ENCODE results near the gene DNER.

The DNER gene

DNA sequence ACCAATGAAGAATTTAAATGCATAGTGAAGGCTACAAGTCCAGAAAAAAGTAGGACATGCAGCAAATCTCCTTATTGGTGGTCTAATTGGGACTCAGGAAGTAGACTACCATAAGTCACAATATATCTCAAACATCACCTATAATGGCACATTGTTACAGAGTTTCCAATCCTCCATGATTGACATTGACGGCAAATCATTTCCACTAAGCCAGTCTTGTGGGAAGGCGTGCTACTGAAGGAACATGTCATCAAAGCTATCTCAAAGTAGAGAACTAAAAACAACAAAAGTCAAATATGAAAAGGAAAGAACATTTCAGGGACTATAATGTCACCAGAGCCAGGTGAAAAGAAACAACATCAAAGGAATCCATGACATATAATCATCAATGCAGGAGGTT, 276.9 kb downstream of the DNER start:
- DNase-seq (ENCODE audit: low spot score), result no peak

DNA sequence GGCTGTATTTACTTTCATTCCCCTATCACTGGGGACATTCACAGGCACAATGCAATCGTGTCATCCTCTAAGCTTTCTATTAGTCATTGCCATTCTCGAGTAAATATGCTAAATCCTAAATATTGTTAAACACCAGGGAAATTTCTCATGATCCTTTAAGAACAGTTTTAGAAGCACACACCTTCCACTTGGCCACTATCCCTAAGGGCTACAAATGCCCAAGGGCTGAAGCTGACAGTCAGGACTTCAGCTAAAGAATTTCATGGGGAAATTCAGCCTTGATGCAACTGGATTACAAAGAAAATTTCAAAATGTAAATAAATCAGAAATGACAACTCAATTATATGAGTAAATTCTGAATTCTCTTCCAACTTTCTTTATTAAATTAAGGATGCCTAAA, 280.2 kb downstream of the DNER start:
- no peak for DNase-seq (ENCODE audit: low spot score)

GRCh38 chr2:229433351-229433750, 281.0 kb downstream of the DNER start:
- no peak for DNase-seq (ENCODE audit: low spot score)

DNA sequence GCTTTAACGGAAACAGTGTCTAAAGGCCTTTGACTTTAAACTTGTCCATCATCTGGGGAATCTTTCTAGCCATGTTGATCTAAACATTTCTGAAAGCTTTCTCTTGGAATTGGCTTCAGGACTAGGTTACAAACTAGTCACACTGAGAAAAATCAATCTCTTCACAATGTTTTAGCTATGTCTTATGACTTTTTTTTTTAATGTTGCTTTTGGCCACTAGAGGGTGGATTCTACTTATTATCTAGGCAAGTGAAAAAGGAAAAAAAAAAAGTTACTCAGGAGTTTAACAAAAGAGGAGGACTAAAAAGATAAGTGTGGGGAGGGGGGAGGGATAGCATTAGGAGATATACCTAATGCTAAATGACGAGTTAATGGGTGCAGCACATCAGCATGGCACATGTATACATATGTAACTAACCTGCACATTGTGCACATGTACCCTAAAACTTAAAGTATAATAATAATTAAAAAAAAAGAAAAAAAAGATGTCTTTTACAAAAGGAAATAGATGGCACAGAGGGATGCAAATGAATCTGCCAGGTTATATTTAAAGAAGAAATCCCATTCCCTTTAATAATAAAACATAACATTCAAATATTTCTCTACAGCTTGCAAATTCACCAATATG, 282.9 kb downstream of the DNER start:
- DNase-seq (ENCODE audit: low spot score), result no peak

DNA sequence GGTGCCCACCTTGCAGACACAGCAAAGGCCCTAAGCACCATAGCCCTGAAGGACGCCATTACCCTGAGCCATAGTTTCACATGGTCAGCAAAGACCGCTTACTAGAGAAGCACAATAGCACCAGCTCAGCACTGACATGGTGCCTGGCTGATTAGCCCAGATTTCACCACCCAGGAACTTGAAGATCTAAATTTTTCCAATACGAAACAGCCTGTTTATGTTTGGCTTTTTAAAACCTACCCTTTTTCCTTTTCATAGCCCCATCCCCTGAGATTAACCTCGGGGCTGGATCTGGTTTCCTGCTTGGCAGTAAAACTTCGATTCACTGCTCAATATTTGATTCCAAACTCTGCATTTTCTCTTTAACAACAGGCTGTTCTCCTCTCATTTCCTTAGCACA, 284.8 kb downstream of the DNER start:
- DNase-seq (ENCODE audit: low spot score), result no peak

GRCh38 chr2:229426464-229426863, 287.9 kb downstream of the DNER start:
- DNase-seq (ENCODE audit: low spot score), result no peak

- no peak for DNase-seq (ENCODE audit: low spot score)
Measured at GRCh38 chr2:229425598-229425997, 288.8 kb downstream of the DNER start.

GRCh38 chr2:229422063-229422462, 292.3 kb downstream of the DNER start:
- no peak for DNase-seq (ENCODE audit: low spot score)

DNA sequence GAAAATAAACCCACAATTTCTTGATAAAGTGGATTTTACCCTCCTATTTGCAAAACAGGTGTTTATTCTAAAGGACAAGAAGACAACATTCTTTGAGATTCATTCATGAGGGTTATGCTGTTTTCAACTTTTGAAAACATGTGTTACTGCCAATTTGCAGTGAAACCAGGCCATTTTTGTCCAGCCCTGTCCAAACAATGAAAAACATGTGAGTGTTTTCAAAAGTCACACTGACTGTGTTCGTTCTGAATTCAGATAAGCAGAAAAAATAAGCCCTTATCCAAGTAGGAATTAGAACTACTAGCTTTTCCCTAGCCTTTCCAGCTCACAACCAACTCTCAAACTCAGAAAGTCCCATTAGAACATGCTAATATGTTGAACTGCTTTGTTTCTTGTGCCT, 295.2 kb downstream of the DNER start:
- DNase-seq (ENCODE audit: low spot score), result no peak

- no peak for DNase-seq (ENCODE audit: low spot score)
Measured at GRCh38 chr2:229417916-229418315, 296.4 kb downstream of the DNER start.

DNA sequence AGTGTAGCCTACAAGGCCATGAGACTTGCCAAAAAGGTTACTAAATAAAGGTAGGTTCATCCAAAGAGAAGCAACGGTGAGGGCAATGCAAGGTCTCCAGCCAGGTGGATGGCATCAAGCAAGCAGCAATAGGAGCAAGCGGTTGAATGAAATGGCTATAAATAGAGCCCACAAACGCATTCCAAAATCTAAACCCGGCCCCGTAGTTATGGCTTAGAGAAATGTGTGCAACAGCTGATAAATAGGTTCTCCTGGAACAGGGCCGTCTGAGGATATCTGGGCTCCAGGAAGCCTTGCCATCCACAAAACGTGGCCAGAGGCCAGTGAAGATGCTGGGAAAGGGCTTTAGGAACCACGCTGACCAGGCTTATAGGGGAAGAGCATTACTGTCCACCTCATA, 297.2 kb downstream of the DNER start:
- DNase-seq (ENCODE audit: low spot score), result no peak

DNA sequence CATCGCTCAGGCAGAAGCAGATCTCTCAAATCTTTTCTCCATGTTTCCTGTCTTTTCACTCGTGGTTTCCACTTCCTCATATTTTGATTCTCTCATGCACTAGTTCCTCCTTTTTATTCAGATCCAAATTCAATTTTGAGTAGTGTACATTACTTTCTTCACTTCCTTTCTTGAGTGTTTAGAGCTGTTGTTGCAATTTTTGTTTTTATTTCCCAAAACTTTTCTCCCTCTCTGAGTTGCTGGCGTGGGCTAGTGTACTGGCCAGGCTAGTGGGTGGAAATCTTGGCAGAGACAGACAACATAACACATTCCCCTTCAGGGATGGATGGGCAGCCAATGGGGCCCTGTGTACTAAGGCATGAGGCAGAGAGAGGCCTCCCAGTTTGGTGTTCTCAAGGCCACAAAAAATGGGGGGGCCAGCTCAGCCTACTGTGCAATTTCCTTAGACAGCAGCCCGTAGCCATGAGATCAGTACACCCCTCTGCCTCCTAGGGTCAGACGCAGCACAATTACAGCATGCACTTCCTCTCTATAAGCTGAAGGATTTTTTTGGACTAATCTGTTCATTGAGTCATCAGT, 298.1 kb downstream of the DNER start:
- no peak for DNase-seq (ENCODE audit: low spot score)

GRCh38 chr2:229414631-229415030, 299.7 kb downstream of the DNER start:
- DNase-seq (ENCODE audit: low spot score), result no peak

DNA sequence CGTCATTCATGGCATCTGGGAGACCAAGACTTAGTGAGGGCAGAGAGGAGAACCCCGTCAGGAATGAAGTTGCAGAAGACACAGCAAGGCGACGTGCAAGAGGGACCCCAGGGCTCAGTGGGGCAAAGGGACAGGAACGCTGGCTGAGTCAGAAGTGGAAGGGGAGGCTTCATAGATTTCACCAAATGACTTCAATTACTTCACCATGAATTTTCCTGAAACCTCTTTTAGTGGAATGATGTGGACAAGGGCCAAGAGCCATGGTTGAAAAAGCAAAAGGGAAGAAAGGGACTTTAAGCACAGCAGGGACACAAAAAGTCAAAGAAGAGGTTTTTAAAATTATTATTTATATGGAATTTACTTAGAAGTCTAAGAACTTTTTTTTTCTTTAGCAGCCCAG, 301.7 kb downstream of the DNER start:
- no peak for DNase-seq (ENCODE audit: low spot score)

DNA sequence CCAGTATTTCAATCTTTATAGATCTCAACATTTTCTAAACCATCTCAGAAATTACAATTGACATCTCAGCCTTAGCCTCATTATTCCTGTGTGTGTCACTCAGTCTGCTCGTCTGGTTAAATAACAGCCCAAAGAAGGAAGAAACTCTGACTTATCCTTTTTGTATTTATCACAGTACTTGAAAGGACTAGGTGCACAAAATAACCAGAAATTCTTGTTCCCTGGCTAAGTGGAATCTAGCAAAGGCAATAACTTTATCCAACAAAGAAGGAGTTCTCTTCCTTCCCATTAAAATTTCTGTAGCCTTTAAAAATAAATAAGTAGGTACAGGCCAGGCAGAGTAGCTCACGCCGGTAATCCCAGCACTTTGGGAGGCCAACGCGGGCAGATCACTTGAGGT, 303.4 kb downstream of the DNER start:
- DNase-seq (ENCODE audit: low spot score), result no peak

DNA sequence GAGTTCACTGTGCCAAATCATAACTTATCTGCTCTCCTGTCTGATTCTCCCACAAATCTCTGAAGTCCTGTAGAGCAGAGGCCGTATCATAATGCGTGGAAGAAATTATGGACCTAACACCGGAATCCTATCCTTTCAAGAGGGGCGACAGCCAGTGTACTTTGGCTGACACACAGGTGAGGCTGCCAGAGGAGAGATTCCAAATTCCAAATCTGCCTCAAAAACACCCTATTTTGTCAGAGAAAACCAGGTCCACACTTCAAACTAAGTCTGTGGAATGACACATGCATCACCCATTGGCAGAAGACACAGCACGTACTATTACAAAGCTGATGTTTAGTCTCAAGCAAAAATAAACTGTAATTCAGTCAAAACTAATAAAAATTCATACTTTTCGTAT, 304.1 kb downstream of the DNER start:
- no peak for DNase-seq (ENCODE audit: low spot score)

- DNase-seq (ENCODE audit: low spot score), result no peak
Measured at GRCh38 chr2:229409751-229410181, 304.6 kb downstream of the DNER start.

- no peak for DNase-seq (ENCODE audit: low spot score)
Measured at GRCh38 chr2:229408962-229409361, 305.4 kb downstream of the DNER start.

- no peak for DNase-seq (ENCODE audit: low spot score)
Measured at GRCh38 chr2:229408356-229408755, 306.0 kb downstream of the DNER start.

- DNase-seq (ENCODE audit: low spot score), result no peak
Measured at GRCh38 chr2:229407170-229407569, 307.2 kb downstream of the DNER start.

DNA sequence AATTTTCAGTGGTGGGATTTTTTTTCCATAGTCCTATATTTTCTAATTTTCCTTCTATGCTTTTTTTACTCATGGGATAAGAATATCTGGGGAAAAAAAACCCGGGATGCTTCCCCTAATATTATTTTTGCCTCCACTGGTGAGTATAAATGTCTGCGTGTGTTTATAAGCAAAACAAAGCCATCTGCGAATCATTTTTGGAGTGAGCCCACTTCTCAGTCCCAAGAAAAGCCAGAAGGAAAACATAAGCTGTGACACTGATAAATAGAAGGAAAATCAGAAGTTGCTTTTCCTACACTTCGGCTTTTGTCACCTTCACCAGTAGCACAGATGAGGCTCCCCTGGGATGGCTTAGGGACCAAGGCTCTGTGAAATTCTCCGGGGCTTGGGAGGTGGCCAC, 308.6 kb downstream of the DNER start:
- DNase-seq (ENCODE audit: low spot score), result no peak

GRCh38 chr2:229403296-229403695, 311.1 kb downstream of the DNER start:
- no peak for DNase-seq (ENCODE audit: low spot score)

DNA sequence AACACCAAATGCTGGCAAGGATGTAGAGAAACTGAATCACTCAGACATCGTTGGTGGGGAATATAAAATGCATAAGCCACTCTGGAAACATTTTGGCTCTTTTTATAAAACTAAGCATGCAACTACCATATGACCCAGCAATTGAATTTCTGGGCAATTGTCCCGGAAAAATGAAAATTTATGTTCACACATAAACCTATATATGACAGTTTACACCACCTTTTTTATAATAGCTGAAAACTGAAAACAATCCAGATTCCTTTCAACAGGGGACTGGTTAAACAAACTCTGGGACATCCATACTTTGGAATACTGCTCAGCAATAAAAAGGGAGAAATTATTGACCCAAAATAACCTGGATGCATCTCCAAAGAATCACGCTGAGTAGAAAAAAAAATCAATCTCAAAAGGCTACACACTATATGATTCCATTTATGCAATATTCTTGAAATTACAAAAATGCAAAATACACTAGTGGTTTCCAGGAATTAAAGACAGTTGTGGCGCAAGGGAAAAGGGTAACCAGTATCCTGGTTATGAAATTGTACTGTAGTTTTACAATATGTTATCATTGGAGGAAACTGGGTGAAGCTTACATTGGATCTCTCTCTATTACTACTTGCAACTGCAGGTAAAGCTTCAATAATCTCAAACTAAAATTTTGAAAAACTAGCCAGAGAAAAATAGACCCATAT, 313.0 kb downstream of the DNER start:
- DNase-seq (ENCODE audit: low spot score), result no peak

GRCh38 chr2:229393926-229394325, 320.4 kb downstream of the DNER start:
- no peak for DNase-seq (ENCODE audit: low spot score)

All from D341Med (cell line).